ENCODE measurements around the gene CCDC13.

DNA sequence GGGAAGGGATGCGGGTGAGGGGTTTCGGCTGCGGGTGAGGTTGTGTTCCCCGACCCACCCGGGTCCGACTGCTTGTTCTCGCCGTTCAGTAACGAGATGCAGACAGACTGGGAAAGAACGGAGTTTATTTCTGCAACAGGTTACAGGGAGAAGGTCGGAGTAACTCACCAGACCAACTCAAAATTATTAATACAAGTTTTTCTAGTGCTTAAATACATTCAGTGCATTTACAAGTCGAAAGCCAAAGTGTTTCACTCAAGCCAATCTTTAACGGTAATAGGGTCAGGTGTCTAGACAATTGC is 31.7 kb upstream of the CCDC13 start:
- TF ChIP-seq RAD21 (IDR thresholded peaks at IDR 0.05) (no peak), RXRA (IDR thresholded peaks at IDR 0.05) (no peak), HNF4G (IDR thresholded peaks at IDR 0.05) (no peak), TAF1 (conservative IDR thresholded peaks at IDR 0.05) (no peak), JUND (IDR thresholded peaks at IDR 0.05) (no peak), SP1 (IDR thresholded peaks at IDR 0.05) (no peak), GABPA (IDR thresholded peaks at IDR 0.05 in 1 of 2, conservative IDR thresholded peaks at IDR 0.05 in 1 of 2) (no peak), EGR1 (IDR thresholded peaks at IDR 0.05; ENCODE audit: low read depth in 2 of 2) (no peak)
- TF ChIP-seq, protein P1, sequence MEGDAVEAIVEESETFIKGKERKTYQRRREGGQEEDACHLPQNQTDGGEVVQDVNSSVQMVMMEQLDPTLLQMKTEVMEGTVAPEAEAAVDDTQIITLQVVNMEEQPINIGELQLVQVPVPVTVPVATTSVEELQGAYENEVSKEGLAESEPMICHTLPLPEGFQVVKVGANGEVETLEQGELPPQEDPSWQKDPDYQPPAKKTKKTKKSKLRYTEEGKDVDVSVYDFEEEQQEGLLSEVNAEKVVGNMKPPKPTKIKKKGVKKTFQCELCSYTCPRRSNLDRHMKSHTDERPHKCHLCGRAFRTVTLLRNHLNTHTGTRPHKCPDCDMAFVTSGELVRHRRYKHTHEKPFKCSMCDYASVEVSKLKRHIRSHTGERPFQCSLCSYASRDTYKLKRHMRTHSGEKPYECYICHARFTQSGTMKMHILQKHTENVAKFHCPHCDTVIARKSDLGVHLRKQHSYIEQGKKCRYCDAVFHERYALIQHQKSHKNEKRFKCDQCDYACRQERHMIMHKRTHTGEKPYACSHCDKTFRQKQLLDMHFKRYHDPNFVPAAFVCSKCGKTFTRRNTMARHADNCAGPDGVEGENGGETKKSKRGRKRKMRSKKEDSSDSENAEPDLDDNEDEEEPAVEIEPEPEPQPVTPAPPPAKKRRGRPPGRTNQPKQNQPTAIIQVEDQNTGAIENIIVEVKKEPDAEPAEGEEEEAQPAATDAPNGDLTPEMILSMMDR (IDR thresholded peaks at IDR 0.05; ENCODE audit: low read depth, low read length, missing input control), result no peak
- TF ChIP-seq, protein P2, sequence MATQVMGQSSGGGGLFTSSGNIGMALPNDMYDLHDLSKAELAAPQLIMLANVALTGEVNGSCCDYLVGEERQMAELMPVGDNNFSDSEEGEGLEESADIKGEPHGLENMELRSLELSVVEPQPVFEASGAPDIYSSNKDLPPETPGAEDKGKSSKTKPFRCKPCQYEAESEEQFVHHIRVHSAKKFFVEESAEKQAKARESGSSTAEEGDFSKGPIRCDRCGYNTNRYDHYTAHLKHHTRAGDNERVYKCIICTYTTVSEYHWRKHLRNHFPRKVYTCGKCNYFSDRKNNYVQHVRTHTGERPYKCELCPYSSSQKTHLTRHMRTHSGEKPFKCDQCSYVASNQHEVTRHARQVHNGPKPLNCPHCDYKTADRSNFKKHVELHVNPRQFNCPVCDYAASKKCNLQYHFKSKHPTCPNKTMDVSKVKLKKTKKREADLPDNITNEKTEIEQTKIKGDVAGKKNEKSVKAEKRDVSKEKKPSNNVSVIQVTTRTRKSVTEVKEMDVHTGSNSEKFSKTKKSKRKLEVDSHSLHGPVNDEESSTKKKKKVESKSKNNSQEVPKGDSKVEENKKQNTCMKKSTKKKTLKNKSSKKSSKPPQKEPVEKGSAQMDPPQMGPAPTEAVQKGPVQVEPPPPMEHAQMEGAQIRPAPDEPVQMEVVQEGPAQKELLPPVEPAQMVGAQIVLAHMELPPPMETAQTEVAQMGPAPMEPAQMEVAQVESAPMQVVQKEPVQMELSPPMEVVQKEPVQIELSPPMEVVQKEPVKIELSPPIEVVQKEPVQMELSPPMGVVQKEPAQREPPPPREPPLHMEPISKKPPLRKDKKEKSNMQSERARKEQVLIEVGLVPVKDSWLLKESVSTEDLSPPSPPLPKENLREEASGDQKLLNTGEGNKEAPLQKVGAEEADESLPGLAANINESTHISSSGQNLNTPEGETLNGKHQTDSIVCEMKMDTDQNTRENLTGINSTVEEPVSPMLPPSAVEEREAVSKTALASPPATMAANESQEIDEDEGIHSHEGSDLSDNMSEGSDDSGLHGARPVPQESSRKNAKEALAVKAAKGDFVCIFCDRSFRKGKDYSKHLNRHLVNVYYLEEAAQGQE (IDR thresholded peaks at IDR 0.05), result no peak
- TF ChIP-seq, protein P3, sequence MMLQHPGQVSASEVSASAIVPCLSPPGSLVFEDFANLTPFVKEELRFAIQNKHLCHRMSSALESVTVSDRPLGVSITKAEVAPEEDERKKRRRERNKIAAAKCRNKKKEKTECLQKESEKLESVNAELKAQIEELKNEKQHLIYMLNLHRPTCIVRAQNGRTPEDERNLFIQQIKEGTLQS (IDR thresholded peaks at IDR 0.05), result no peak
- TF ChIP-seq, protein P4, sequence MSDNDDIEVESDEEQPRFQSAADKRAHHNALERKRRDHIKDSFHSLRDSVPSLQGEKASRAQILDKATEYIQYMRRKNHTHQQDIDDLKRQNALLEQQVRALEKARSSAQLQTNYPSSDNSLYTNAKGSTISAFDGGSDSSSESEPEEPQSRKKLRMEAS (IDR thresholded peaks at IDR 0.05), result no peak

Data from liver (tissue), 3 donors.